RCC 7860 (cell line): Measurements from ENCODE around the gene PRR15L.
"Not testable (repeated sequence)": the region's sequence is repeated elsewhere in the genome, so short reads cannot be mapped to it uniquely, and the experiment has no call there.

Experiments used
- DNase-seq: peaks from one replicate; pipeline ENCODE4 v3.0.0-alpha.2; 2015; ENCODE audit warnings: low spot score
- FAIRE-seq: peaks from 2 replicates; lab custom pipeline; 2012; peaks lifted over from hg19 to GRCh38; lab: Jason Lieb, UNC

PRR15L gene

DNA sequence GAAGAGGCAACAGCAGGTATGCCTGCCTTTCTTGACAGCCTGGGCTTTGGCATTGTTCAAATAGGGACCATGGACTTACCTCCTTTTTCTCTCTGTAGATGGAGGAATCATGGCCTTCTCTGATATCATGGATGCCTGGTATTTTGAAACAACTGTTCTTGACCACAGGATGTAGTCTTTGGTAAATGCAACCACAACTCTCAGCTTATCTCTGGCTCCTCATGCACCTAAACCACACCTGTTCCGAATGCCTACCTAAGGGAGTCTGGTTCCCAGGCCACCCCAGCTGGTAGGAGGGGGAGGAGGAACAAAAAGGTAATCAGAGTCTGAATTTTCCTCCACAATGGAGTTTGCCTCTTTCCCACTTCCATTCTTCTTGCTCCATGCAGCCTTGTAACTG is 32.0 kb upstream of the PRR15L start:
- FAIRE-seq, result no peak
- DNase-seq, result no peak

DNA sequence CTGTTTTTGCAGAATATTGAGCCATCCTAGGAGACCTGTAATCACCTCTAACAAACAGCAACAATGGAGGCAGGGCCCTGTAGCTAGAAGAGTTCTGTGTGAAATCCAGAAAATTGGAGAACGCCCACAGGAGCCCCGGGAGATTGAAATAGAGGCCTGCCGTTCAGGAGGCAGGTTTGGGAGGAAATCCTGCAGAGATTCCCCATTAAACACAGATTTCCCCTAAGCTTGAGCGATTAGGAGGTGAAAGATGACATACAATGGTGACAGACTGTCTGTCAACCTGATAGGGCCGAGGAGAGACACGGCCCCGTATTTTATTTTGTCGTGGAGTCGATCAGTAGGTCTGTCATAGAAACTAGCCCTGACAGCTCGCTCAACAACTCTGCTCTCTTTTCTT is 31.5 kb upstream of the PRR15L start:
- no peak for FAIRE-seq
- DNase-seq, result no peak

- FAIRE-seq, DNase-seq: not testable (repeated sequence)
Observed at GRCh38 chr17:47988445-47988844, 30.8 kb upstream of the PRR15L start.

DNA sequence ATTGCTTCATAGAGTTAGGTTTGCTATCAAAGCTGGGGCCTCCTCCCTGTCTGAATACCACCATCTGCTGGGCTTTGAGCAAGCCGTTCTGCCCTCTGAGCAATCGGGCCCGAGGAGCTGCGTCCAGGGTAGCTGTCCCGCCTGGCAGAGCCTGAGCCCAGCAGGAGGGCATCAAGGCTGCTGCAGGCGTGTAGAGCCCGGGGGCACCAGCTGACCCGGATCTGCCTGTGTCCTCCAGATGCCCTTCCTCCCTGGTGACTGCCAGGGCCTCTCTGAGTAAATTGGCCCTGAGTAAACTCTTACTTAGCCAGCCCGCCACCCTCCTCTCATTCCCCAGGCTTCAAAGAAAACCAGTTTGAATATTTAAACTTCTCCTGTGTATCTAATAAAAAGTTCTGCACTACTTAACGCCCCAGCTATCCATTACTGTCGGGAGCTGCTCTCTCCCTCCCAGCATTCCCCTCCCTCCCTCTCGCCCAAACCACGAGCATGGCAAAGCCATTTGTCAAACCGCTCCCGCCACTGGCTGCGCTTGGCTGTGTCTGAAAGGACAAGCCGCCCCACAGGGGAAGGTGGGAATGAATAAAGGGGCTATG is 29.7 kb upstream of the PRR15L start:
- FAIRE-seq, result no peak
- DNase-seq, result no peak

GRCh38 chr17:47986520-47986919 is 28.8 kb upstream of the PRR15L start:
- no peak for FAIRE-seq
- no peak for DNase-seq

- DNase-seq (no peak), FAIRE-seq (no peak)
Observed at GRCh38 chr17:47983492-47984223, 26.0 kb upstream of the PRR15L start.

DNA sequence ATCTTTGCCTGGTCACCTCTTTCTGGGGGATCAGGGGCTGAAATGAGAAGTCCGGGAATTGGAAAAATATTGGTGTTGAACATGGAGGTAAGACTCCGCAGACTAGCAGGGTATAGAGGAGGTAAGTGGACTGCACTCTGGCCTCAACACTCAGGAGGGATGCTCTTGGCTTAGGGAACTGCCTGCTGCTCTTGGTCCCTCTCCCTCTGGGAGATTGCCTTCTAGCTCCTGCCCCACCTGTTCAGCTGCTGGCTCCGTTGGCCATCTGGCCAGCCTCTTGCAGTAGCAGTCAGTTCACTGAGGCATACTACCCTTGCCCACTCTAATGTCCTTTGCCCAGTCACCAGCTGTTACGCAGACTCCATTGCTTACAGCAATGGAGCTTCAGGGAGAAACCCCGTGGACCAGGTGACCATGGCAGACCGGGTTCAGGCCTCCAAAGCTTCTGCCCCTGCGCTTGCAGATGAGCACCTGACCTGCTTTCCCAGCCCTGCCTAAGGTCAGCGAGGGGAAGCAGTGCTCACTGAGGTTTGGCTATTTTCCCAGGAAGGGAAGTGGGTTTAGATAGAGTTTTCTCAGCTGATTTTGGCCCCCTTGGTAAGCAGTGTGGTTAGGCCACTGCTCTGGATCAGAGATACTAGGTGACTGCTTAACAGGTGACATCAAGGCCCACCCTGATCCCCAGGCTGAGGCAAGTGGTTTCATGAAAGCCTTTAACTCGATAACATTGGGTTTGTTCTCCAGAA is 25.1 kb upstream of the PRR15L start:
- DNase-seq (no peak), FAIRE-seq (no peak)

DNA sequence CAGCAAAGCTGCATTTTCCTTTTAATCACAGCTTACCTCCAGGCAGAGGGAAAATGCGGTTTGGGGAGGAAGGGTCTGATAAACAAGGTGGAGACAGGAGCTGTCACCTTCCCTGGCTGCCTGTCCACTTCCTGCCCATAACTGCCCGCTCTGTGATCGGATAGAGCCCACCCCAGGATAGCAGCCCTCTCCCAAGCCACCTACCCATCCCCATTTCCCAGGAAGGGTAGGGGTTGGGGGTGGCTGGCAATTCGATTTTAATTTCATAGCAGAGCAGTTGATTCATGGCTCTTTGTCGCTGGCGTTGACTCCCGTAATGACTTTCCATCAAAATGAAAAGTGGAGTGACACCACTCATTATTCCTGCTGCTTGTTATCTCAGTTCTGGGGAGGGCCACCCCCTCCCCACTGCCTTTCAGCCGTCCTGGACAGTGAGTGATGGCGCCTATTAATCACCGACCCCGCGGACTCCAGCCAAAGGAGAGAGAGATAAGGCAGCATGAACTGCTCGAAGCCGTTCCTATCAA is 24.5 kb upstream of the PRR15L start:
- FAIRE-seq, result no peak

DNA sequence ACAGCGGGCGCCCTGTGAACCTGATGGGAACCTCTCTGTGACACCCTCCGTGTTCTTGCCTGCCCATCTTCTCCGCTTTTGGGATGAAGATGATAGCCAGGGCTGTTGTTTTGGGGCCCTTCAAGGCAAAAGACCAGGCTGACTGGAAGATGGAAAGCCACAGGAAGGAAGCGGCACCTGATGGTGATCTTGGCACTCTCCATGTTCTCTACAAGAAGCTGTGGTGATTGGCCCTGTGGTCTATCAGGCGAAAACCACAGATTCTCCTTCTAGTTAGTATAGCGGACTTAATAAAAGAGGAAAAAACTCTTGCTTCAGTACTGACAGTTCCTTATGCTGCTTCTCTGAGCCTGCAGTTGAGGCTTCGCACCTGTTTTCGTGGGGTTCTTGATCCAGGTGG is 23.8 kb upstream of the PRR15L start:
- FAIRE-seq, result no peak

More for the DNA sequence above, 24.5 kb upstream of the PRR15L start:
- no peak for DNase-seq

DNA sequence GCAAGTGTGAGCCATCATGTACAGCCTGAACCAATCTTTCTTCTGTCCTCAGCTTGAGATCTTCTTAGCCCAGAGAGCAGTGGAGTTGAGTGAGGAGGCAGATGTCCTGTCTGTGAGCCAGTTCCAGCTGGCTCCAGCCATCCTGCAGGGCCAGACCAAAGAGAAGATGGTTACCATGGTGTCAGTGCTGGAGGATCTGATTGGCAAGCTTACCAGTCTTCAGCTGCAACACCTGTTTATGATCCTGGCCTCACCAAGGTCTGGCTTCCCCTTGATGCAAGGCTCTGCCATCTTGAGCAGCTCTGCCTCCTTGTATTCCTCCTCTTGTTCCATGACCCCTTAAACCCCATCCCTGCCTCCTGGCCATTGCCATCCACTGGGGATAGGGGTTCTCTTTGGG is 22.9 kb upstream of the PRR15L start:
- FAIRE-seq (no peak), DNase-seq (no peak)

More for the DNA sequence above, 23.8 kb upstream of the PRR15L start:
- DNase-seq, result no peak

DNA sequence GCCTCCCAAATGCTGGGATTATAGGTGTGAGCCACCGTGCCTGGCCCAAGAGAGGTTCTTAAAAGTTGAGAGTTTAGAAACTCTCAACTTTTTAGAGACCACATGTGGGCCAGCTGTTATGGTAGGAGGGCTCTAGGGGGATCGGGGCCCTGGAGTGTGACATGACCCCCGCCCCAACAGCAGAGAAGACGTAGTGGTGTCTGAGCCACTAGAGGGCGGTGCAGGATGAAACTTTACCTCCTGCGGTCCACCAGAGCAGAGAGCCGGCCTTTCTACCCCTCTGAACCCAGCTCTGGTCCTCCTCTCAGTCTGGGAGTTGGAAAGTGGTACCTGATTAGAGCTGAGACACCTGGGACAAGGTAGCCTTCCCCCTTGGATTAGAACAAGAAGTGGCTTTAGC is 20.6 kb upstream of the PRR15L start:
- FAIRE-seq (no peak), DNase-seq (peak; percentile 17)

- FAIRE-seq (no peak), DNase-seq (no peak)
Observed at GRCh38 chr17:47975823-47976205, 18.1 kb upstream of the PRR15L start.

- DNase-seq (no peak), FAIRE-seq (no peak)
Observed at GRCh38 chr17:47975189-47975822, 17.6 kb upstream of the PRR15L start.

- DNase-seq (peak; percentile 60), FAIRE-seq (no peak)
Observed at GRCh38 chr17:47973541-47973940, 15.9 kb upstream of the PRR15L start.

GRCh38 chr17:47970725-47971499 is 13.2 kb upstream of the PRR15L start, which contains the start of gene CDK5RAP3:
Gene CDK5RAP3 (plus strand): TSS chr17:47971113. CDS start chr17:47971147, 34 bp downstream.
- DNase-seq (peak; percentile 99), FAIRE-seq (peak; percentile 90)

GRCh38 chr17:47969930-47970724 is 12.4 kb upstream of the PRR15L start:
- FAIRE-seq (no peak), DNase-seq (no peak)

- no peak for DNase-seq
- FAIRE-seq, result no peak
Observed at GRCh38 chr17:47968836-47969235, 11.2 kb upstream of the PRR15L start.

DNA sequence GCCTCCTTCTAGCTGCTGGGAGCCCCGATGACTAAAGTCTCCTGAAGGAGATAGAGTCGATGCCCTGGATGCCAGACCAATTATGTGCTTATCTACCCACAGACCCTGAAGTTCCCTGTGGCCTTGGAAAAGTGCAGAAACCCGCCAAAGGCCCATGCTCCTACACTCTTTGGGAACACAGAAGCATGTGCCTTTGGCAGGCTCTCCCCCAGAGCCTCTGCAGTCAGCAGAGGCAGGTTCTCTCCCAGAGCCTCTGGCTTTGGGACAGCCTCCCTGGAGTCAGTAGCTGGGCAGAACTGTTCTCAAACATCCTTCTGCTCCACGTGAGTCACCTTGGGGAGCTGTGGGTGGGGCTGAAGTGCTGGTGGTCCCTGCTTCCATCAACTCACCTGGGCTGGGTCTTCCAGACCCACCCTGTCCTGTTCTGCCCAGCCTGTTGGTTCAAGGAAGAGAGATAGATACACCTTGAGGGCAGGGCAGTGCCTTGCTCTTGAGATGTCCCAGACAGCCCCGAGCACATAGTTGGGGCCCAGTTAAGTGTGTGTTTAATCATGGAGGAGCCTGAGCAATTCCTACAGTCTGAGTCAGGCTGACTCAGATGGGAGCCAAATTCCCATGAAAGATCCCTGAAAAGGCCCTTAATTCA is 10.0 kb upstream of the PRR15L start:
- FAIRE-seq (no peak), DNase-seq (peak; percentile 63)

DNA sequence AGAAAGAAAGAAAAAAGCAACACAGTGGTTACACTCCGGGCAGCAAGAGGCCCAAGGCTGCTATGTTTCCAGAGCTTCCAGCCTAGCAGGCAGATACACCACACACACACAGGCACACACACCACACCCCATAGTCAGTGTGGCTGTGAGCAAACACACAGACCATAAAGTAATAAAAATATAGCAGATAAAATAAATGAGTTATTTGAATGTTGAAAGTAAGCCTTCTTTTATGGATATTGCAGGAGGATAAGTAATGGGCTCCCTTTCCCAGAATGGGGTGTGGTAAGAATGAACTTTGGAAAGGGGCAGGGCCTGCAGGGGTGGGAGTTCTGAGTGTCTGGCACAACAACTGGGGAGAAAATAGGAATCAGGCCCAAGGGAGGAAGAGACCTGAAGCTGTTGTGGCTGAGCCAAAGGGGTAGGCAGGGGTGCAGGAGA is 8.4 kb upstream of the PRR15L start:
- FAIRE-seq, result no peak

More for the DNA sequence above, 8.4 kb upstream of the PRR15L start:
- DNase-seq, result no peak
